CD4-positive, alpha-beta T cell (primary cell): ENCODE results near the gene TAS1R3. TPM values are rescaled to one million over a fixed set of nuclear protein-coding genes. Genes with fewer than 3 reads are reported as not detected.

Experiments used
- ATAC-seq: fragments of 200-7000 bp; cut with Tn5 transposase; one replicate; pipeline ENCODE4 v1.10.0; 2022; ENCODE audit warnings: mild to moderate bottlenecking; ENCODE audit not compliant: poor library complexity
- CTCF ChIA-PET: fragments of 350-600 bp; sonication (Branson Sonifier 250); formaldehyde crosslinking; loops from one replicate; lab custom pipeline; 2021; ENCODE audit warnings: antibody characterized with exemption, inconsistent platforms; lab: Charles Lee
- POLR2A ChIA-PET: fragments of 350-600 bp; sonication (Branson Sonifier 250); formaldehyde crosslinking; loops from one replicate; lab custom pipeline; 2021; ENCODE audit warnings: antibody characterized with exemption, inconsistent platforms; lab: Charles Lee
- DNase-seq, 14 experiments: peaks; one replicate each; pipeline ENCODE4 v3.0.0-alpha.2; 2013 to 2020; ENCODE audit warnings: mixed read lengths in 2 of 14
- H3K27ac ChIP-seq, 2 donors: one replicate each; pipeline versions ENCODE4 v1.5.1 to v1.7.0; 2013; ENCODE audit warnings: low read length in 2 of 2, low read depth in 1 of 2, mild to moderate bottlenecking in 1 of 2
- H3K27me3 ChIP-seq, 2 experiments: 1 replicate in 1 of 2; 2 replicates in 1 of 2; pipeline versions ENCODE4 v1.6.1 to v1.7.0; 2013; ENCODE audit warnings: low read length in 2 of 2, control low read depth in 1 of 2, mild to moderate bottlenecking in 1 of 2, moderate library complexity in 1 of 2; ENCODE audit not compliant: insufficient read depth in 2 of 2, control insufficient read depth in 1 of 2
- H3K36me3 ChIP-seq: one replicate; pipeline ENCODE4 v1.6.1; 2013; ENCODE audit warnings: low read length, control low read depth; ENCODE audit not compliant: insufficient read depth
- H3K4me1 ChIP-seq: one replicate; pipeline ENCODE4 v1.6.1; 2013; ENCODE audit warnings: low read length, control low read depth; ENCODE audit not compliant: insufficient read depth
- H3K4me3 ChIP-seq: one replicate; pipeline ENCODE4 v1.5.1; 2013; ENCODE audit warnings: mild to moderate bottlenecking, low read length, moderate library complexity
- H3K9me3 ChIP-seq, 2 experiments: 1 replicate in 1 of 2; 2 replicates in 1 of 2; pipeline versions ENCODE4 v1.6.1 to v1.7.0; 2013; ENCODE audit warnings: low read length in 2 of 2, mild to moderate bottlenecking in 2 of 2, control low read depth in 1 of 2, moderate library complexity in 1 of 2; ENCODE audit not compliant: control insufficient read depth in 1 of 2, insufficient read depth in 1 of 2
- H3K27ac Mint-ChIP-seq: one replicate; pipeline ENCODE4 v1.8.0; 2020; ENCODE audit warnings: mixed read lengths
- H3K27me3 Mint-ChIP-seq: one replicate; pipeline ENCODE4 v1.8.0; 2021; ENCODE audit warnings: mixed read lengths
- H3K36me3 Mint-ChIP-seq: one replicate; pipeline ENCODE4 v1.8.0; 2021; ENCODE audit warnings: low read depth, mixed read lengths
- H3K4me1 Mint-ChIP-seq: one replicate; pipeline ENCODE4 v1.8.0; 2021; ENCODE audit warnings: low read depth, mixed read lengths
- H3K4me3 Mint-ChIP-seq: one replicate; pipeline ENCODE4 v1.8.0; 2020; ENCODE audit warnings: mild to moderate bottlenecking, mixed read lengths
- H3K9me3 Mint-ChIP-seq: one replicate; pipeline ENCODE4 v1.8.0; 2020; ENCODE audit warnings: mixed read lengths
- CTCF ChIP-seq: fragments of 200-600 bp; IDR thresholded peaks from one replicate; pipeline ENCODE4 v1.8.0; 2022; ENCODE audit warnings: antibody characterized with exemption, mild to moderate bottlenecking
- intact Hi-C, 2 experiments: fragments of 100-400 bp; cut with DNase I in 1 of 2; cut with micrococcal nuclease in 1 of 2; formaldehyde crosslinking; loops; one replicate each; pipeline versions ENCODE4 v1.15.1 to v1.9.0; 2023 to 2025; cut with DNase I, micrococcal nuclease
- total RNA-seq, 174 experiments: library from RNA in 2 of 174; stranded (reverse) in 2 of 174; gene quantifications; one replicate each; pipeline ENCODE4 v1.2.3 and lab custom pipeline; 2021 to 2026

Gene TAS1R3
- total RNA-seq, 2 experiments from 2014 or later = 3.3 to 3.4 TPM

DNA sequence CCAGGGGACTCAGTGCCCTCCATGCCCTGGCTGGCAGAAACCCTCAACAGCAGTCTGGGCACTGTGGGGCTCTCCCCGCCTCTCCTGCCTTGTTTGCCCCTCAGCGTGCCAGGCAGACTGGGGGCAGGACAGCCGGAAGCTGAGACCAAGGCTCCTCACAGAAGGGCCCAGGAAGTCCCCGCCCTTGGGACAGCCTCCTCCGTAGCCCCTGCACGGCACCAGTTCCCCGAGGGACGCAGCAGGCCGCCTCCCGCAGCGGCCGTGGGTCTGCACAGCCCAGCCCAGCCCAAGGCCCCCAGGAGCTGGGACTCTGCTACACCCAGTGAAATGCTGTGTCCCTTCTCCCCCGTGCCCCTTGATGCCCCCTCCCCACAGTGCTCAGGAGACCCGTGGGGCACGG is 2.8 kb upstream of the TAS1R3 start:
- H3K27me3 ChIP-seq = no peaks in the 10 kb centered on the region
- no peak overlapping the region for H3K27ac ChIP-seq
- CTCF ChIA-PET = no interaction called here
- no peak overlapping the region for H3K27ac Mint-ChIP-seq
- peaks cover 23% of the 10 kb centered on the region for H3K4me1 Mint-ChIP-seq
- no peaks in the 10 kb centered on the region for H3K9me3 Mint-ChIP-seq
- no peak for ATAC-seq
- DNase-seq = no peak
- TF ChIP-seq CTCF = no peak
- H3K4me3 ChIP-seq = no peak overlapping the region
- intact Hi-C loops = no loop called here
- H3K27me3 Mint-ChIP-seq = no peaks in the 10 kb centered on the region
- H3K4me1 ChIP-seq = peaks cover 31% of the 10 kb centered on the region
- POLR2A ChIA-PET = no interaction called here
- H3K36me3 Mint-ChIP-seq = peaks cover 10% of the 10 kb centered on the region
- H3K36me3 ChIP-seq = peaks cover 14% of the 10 kb centered on the region
- H3K4me3 Mint-ChIP-seq = no peak overlapping the region
- H3K9me3 ChIP-seq = peaks cover 0 to under 1% of the 10 kb centered on the region in 2 experiments

DNA sequence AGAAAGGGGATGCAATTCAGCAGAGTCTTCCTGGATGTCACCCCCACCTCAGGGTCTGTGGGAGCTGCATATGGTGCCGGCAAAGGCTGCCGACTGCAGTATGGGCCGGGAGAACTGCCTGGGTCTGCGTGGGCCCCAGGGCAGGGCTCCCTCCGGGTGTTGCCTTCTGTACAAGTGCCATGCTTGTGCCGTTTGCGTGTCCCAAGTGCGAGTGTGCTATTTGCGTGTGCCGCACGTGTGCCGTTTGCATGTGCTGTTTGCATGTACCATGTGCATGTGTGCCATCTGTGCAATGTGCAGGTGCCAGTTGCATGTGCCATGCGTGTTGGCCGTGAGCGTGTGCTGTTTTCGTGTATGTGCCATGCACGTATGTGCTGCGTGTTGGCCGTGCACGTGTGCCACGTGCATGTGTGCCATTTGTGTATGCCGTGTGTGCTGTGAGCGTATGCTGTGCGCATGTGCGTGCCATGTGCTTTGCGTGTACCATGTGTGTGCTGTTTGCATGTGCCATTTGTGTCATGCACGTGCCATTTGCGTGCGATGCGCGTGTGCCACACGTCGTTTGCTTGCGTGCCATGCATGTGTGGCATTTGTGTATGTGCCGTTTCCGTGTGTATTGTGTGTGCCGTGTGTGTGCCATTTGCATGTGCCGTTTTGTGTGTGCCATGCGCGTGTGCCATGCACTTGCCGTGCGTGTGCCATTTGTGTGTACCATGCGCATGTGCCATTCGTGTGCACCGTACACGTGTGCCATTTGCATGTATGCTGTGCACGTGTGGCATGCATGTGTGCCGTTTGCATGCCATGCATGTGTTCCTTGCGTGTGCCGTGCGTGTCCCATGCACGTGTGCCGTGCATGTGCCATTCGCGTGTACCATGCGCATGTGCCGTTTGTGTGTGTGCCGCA is 1.5 kb upstream of the TAS1R3 start:
- POLR2A ChIA-PET = no interaction called here
- CTCF ChIA-PET = no interaction called here
- Mint-ChIP-seq H3K36me3 (peaks cover 6% of the 10 kb centered on the region), H3K4me3 (no peak overlapping the region), H3K27me3 (no peaks in the 10 kb centered on the region), H3K9me3 (no peaks in the 10 kb centered on the region), H3K4me1 (peaks cover 14% of the 10 kb centered on the region), H3K27ac (no peak overlapping the region)
- intact Hi-C loops = no loop called here
- no peak overlapping the region for H3K4me3 ChIP-seq
- H3K4me1 ChIP-seq = peaks cover 27% of the 10 kb centered on the region
- ATAC-seq (no peak), DNase-seq (no peak)
- H3K27ac ChIP-seq = no peak overlapping the region
- peaks cover 0 to 5% of the 10 kb centered on the region in 2 experiments for H3K9me3 ChIP-seq
- H3K27me3 ChIP-seq = no peaks in the 10 kb centered on the region
- peaks cover 14% of the 10 kb centered on the region for H3K36me3 ChIP-seq
- no peak for TF ChIP-seq CTCF

DNA sequence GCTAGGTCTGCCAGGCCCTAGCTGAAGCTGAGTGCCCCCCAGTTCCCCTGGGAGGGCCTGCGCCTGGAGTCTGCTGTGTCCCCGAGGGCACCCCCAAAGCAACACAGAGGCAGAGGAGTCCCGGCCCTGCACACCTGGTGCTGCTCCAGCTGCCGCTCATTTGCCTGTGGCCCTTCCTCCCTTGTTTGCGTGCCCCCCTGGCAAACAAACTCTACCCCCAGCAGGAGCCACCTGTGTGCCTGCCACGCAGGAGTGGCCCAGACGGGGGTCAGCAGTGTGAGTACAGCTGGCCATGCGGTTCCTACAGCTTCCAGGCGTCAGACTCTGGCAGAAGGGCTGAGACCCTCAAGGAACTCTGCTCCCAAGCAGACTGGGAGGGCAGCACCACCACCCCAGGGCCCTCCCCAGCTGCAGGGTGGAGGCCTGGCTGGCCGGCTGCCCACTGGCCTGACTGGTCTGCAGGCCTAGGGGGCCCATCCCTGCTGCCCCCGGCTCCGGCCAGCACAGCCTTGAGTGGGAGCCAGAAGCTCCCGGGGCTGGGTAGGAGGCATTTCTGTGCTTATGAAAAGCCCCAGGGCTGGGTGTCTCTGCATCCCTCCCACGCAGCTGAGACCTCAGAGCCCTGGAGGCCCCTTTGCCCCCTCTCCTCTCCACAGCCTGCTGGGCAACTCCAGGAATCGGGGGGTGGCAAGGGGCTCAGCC is 563 bp upstream of the TAS1R3 start:
- Mint-ChIP-seq H3K4me1 (peaks cover 9% of the 10 kb centered on the region), H3K36me3 (peaks cover 6% of the 10 kb centered on the region), H3K4me3 (no peak overlapping the region), H3K9me3 (no peaks in the 10 kb centered on the region), H3K27ac (no peak overlapping the region), H3K27me3 (no peaks in the 10 kb centered on the region)
- DNase-seq (no peak), ATAC-seq (no peak)
- TF ChIP-seq CTCF = no peak
- Histone ChIP-seq H3K9me3 (peaks cover 0 to 5% of the 10 kb centered on the region in 2 experiments), H3K27ac (no peak overlapping the region), H3K27me3 (no peaks in the 10 kb centered on the region), H3K36me3 (peaks cover 14% of the 10 kb centered on the region), H3K4me1 (peaks cover 20% of the 10 kb centered on the region), H3K4me3 (no peak overlapping the region)
- ChIA-PET POLR2A (no interaction called here), CTCF (no interaction called here)
- intact Hi-C loops = no loop called here
